Measurements from ENCODE around the gene VDR.

- TF ChIP-seq POLR2AphosphoS5 (IDR thresholded peaks at IDR 0.05; ENCODE audit: borderline replicate concordance, low read depth, low read length) (no peak), EZH2 (IDR thresholded peaks at IDR 0.05) (no peak)
Measured at GRCh38 chr12:47817272-47818006, 87.4 kb downstream of the VDR start.
